Neural progenitor cell (in vitro differentiated cells): Measurements from ENCODE around the gene SPATA31D1.

Source experiments
- EZH2 ChIP-seq: fragments of 200-600 bp; sonication (generic); IDR thresholded peaks from 2 replicates; pipeline ENCODE4 v1.6.1; 2017; ENCODE audit warnings: antibody characterized with exemption, mild to moderate bottlenecking, moderate library complexity
- TF ChIP-seq, protein P1 (sequence below): fragments of 200-600 bp; sonication (generic); IDR thresholded peaks from 2 replicates; pipeline ENCODE4 v1.5.1; 2017; ENCODE audit warnings: antibody characterized with exemption, mild to moderate bottlenecking

DNA sequence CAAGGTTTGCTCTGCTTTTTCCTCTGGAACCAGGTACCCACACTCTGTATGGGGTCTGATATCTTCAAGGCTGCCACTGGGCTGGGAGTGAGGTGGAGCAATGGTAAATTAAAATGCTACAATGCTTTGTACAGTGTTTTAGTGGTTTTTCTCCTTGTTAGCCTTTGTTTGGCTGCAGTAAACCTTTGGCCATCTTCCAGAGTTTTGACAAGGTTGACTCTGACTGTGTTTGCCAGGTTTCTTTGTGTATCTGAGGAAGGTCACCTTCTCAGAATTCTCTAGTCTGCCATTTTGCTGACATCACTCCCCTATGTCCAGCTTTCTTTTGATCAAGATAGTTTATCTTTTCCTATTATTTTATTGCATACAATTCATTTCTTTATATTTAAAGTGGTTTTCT, 11.2 kb downstream of the SPATA31D1 start:
- TF ChIP-seq, protein P1, sequence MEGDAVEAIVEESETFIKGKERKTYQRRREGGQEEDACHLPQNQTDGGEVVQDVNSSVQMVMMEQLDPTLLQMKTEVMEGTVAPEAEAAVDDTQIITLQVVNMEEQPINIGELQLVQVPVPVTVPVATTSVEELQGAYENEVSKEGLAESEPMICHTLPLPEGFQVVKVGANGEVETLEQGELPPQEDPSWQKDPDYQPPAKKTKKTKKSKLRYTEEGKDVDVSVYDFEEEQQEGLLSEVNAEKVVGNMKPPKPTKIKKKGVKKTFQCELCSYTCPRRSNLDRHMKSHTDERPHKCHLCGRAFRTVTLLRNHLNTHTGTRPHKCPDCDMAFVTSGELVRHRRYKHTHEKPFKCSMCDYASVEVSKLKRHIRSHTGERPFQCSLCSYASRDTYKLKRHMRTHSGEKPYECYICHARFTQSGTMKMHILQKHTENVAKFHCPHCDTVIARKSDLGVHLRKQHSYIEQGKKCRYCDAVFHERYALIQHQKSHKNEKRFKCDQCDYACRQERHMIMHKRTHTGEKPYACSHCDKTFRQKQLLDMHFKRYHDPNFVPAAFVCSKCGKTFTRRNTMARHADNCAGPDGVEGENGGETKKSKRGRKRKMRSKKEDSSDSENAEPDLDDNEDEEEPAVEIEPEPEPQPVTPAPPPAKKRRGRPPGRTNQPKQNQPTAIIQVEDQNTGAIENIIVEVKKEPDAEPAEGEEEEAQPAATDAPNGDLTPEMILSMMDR = no peak
- no peak for TF ChIP-seq EZH2
